GM12873 (cell line): ENCODE data around the gene FAM120A.

Experiments used
- CTCF ChIP-seq: IDR thresholded peaks from 2 replicates; pipeline ENCODE4 v1.5.1; 2012; ENCODE audit warnings: low read depth, mild to moderate bottlenecking, moderate library complexity, low read length, control low read depth; ENCODE audit not compliant: insufficient read depth; ENCODE audit errors: missing control alignments

Gene FAM120A

GRCh38 chr9:93513606-93514005 lies 62.1 kb downstream of the FAM120A start:
- no peak for TF ChIP-seq CTCF

- no peak for TF ChIP-seq CTCF
These were observed 65.8 kb downstream of the FAM120A start for GRCh38 chr9:93517331-93517730.

GRCh38 chr9:93520523-93520922 lies 69.0 kb downstream of the FAM120A start:
- peak; percentile 24 for TF ChIP-seq CTCF

- no peak for TF ChIP-seq CTCF
These were observed 71.3 kb downstream of the FAM120A start for GRCh38 chr9:93522736-93523135.

GRCh38 chr9:93523518-93524144 lies 72.1 kb downstream of the FAM120A start:
- no peak for TF ChIP-seq CTCF

GRCh38 chr9:93525476-93525875 lies 74.0 kb downstream of the FAM120A start:
- no peak for TF ChIP-seq CTCF

- TF ChIP-seq CTCF, result peak; percentile 4
These were observed 79.9 kb downstream of the FAM120A start for GRCh38 chr9:93531374-93531773.
